HFF-Myc (cell line): ENCODE measurements around the gene RPP38.

Experiments
- DNase-seq: peaks from one replicate; pipeline ENCODE4 v3.0.0-alpha.2; 2011; ENCODE audit warnings: low read depth; ENCODE audit errors: extremely low read depth
- H3K4me3 ChIP-seq: replicated peaks from 2 replicates; pipeline ENCODE4 v1.5.1; 2011; ENCODE audit warnings: low read depth, mild to moderate bottlenecking, control low read depth, low read length
- CTCF ChIP-seq: IDR thresholded peaks from 2 replicates; pipeline ENCODE4 v1.5.1; 2012; ENCODE audit warnings: mild to moderate bottlenecking, low read depth, low read length, control low read depth; ENCODE audit errors: missing control alignments

RPP38 gene

GRCh38 chr10:15149042-15149771, 52.1 kb downstream of the RPP38 start:
- TF ChIP-seq CTCF: no peak
- no peak overlapping the region for H3K4me3 ChIP-seq
- DNase-seq: no peak

GRCh38 chr10:15150563-15150962, 53.4 kb downstream of the RPP38 start:
- no peak for DNase-seq
- H3K4me3 ChIP-seq: no peak overlapping the region
- no peak for TF ChIP-seq CTCF

GRCh38 chr10:15152556-15152955, 55.4 kb downstream of the RPP38 start:
- no peak for TF ChIP-seq CTCF
- H3K4me3 ChIP-seq: no peak overlapping the region
- DNase-seq: no peak
